NT2/D1 (cell line): Measurements from ENCODE around the gene GABRA4.

Experiments used
- SUZ12 ChIP-seq: IDR thresholded peaks from 2 replicates; pipeline ENCODE4 v1.6.1; 2011; ENCODE audit not compliant: insufficient read length, insufficient read depth; ENCODE audit errors: extremely low read depth
- YY1 ChIP-seq: IDR thresholded peaks from 2 replicates; pipeline ENCODE4 v1.6.1; 2011; ENCODE audit not compliant: insufficient read length, insufficient read depth
- ZNF274 ChIP-seq: IDR thresholded peaks from 2 replicates; pipeline ENCODE4 v1.6.1; 2011; ENCODE audit warnings: mild to moderate bottlenecking, low read depth, low read length

DNA sequence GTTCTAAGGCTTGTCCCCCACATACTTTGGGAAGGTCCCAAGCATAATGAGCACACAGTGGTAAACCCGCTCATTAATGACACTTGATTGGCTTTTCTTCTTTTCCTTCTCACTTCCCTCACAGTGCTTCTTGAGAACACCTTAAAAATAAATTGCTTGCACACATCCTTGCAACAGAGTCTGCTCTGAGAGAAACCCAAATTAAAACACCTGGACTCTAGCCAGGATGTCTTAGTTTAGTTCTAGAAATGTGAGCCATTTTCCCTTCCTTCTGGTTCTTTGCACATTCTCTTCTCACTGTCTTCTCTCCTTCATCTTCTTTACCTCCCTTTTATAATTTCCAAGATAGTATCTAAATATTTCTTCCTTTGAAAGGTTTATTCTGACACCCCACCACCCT, 49.0 kb downstream of the GABRA4 start:
- no peak for TF ChIP-seq SUZ12
- TF ChIP-seq ZNF274, result no peak
- TF ChIP-seq YY1, result no peak
